22Rv1 (cell line): ENCODE data around the gene MOCS2.
"Not testable (repeated sequence)": the region's sequence is repeated elsewhere in the genome, so short reads cannot be mapped to it uniquely, and the experiment has no call there.

Source experiments
- H3K27ac ChIP-seq: fragments of 450-650 bp; 2 replicates; pipeline ENCODE4 v1.5.1; 2017
- ZFX ChIP-seq: fragments of 450-650 bp; IDR thresholded peaks from 2 replicates; pipeline ENCODE4 v1.6.1; 2017; ENCODE audit warnings: antibody characterized with exemption, borderline replicate concordance
- TF ChIP-seq, protein P1 (sequence below): fragments of 450-650 bp; IDR thresholded peaks from 2 replicates; pipeline ENCODE4 v1.5.1; 2017; ENCODE audit warnings: mild to moderate bottlenecking

MOCS2 gene

DNA sequence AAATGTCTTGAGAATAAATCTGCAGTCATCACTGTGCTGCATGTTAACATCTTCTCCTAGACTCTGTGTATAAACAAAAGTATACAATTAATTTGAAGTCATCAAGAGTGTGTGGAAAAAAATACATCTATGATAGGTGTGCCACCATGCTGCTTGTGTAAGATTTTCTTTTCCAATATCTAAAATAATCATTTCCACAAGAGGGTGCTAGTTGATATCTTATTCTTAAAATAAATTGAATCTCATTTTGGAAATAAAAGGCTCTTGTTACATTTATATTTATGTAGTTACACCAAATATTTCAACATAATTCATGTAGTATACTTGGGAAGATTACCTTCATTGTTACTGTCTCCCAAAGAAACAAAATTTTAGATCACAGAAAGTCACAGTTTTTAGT lies 14.1 kb upstream of the MOCS2 start:
- TF ChIP-seq, protein P1, sequence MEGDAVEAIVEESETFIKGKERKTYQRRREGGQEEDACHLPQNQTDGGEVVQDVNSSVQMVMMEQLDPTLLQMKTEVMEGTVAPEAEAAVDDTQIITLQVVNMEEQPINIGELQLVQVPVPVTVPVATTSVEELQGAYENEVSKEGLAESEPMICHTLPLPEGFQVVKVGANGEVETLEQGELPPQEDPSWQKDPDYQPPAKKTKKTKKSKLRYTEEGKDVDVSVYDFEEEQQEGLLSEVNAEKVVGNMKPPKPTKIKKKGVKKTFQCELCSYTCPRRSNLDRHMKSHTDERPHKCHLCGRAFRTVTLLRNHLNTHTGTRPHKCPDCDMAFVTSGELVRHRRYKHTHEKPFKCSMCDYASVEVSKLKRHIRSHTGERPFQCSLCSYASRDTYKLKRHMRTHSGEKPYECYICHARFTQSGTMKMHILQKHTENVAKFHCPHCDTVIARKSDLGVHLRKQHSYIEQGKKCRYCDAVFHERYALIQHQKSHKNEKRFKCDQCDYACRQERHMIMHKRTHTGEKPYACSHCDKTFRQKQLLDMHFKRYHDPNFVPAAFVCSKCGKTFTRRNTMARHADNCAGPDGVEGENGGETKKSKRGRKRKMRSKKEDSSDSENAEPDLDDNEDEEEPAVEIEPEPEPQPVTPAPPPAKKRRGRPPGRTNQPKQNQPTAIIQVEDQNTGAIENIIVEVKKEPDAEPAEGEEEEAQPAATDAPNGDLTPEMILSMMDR: peak; percentile 21; the same call in 1 of the 2 replicates
- TF ChIP-seq ZFX: no peak
- no peak overlapping the region for H3K27ac ChIP-seq

- H3K27ac ChIP-seq: no peak overlapping the region
- TF ChIP-seq, protein P1: no peak
- TF ChIP-seq ZFX: no peak
These were observed 10.6 kb upstream of the MOCS2 start for GRCh38 chr5:53120165-53120564.

DNA sequence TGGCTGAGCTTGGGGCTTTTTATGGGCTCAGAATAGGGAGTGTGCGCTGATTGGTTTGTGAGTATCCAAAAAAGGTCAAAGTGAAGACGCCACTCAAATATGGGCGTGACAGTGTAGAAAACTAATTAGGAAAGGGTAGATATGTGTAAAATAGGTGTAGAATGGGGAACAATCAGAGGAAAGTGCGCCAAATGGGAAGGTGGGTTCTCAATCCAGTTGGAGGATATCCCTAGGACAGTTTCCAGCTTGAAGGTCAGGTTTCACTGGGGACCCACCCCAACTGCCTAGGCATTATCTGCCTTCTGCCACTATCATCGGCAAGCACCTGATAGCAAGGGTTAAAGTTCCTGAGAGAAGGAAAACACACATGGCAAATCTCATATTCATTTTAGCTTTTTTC lies 9.3 kb upstream of the MOCS2 start:
- no peak for TF ChIP-seq ZFX
- TF ChIP-seq, protein P1: no peak
- no peak overlapping the region for H3K27ac ChIP-seq

DNA sequence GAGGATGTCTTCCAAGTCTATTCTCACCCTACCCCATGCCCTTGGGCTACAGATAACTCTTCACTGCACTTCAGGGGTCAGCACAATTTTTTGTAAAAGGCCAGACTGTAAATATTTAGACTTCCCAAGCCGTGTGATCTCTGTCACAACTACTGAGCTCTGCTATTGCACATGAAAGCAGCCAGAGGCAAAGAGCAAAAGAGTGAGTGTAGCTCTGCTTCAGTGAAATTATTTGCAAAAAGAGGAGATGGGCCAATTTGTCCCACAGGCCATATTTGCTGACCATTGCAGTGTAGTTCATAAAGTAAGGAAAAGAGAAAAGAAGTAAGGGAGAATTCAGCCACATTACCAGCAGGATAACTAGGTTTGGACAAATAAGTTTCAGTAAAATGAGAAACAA lies 7.0 kb upstream of the MOCS2 start:
- TF ChIP-seq, protein P1: no peak
- TF ChIP-seq ZFX: no peak
- no peak overlapping the region for H3K27ac ChIP-seq

DNA sequence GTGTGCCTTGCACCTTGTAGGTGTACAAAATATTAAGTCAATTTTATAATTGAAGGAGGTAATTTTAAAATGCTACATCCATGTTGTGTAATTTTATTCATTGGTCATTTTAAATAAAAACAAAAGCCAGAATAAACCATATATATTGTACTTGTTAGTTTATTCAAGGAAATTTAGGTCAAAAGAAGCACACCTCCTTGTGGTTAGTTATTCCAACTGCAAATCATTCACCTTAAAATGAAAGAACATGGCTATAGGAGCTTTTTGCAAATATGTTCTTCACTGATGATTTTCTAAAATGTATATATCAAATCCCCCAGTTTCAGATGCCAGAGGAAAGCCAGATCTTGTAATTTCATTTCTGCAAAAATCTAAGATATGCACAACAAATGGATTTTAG lies 5.4 kb upstream of the MOCS2 start:
- TF ChIP-seq ZFX: no peak
- TF ChIP-seq, protein P1: peak; percentile 39

DNA sequence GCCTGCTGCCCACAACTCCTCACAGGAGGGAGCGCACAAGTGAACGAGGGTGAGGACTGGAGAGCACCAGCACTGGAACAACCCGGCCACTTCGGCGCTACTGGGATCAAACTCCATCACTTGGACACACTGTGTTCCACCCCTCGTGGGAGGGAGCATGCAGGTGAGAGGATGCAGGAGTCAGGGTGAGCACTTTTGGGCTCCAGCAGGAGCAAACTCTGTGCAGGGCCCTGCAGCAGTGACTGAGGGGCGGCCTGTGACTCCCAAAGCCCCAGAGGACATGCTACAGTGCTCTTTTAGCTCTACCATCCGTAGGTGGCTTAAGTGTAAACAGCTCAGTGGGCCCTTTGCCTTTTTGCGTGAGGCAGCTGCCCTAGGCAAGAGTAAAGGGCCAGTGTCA lies 4.4 kb upstream of the MOCS2 start:
- no peak overlapping the region for H3K27ac ChIP-seq
- no peak for TF ChIP-seq ZFX
- TF ChIP-seq, protein P1: no peak

More for the DNA sequence above, 5.4 kb upstream of the MOCS2 start:
- H3K27ac ChIP-seq: no peak overlapping the region

GRCh38 chr5:53112909-53113308 lies 3.4 kb upstream of the MOCS2 start:
- H3K27ac ChIP-seq: no peak overlapping the region
- TF ChIP-seq, protein P1: no peak
- no peak for TF ChIP-seq ZFX

DNA sequence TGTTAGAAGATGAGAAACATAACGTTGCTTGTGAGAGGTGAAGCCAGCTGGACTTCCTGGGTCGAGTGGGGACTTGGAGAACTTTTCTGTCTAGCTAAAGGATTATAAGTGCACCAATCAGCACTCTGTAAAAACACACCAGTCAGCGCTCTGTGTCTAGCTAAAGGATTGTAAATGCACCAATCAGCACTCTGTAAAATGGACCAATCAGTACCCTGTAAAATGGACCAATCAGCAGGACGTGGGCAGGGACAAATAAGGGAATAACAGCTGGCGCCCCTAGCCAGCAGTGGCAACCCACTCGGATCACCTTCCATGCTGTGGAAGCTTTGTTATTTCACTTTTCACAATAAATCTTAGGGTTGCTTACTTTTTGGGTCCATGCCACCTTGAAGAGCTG lies 2.8 kb upstream of the MOCS2 start:
- not testable (repeated sequence) for H3K27ac ChIP-seq
